ENCODE data around the gene SND1.

SND1 gene

DNA sequence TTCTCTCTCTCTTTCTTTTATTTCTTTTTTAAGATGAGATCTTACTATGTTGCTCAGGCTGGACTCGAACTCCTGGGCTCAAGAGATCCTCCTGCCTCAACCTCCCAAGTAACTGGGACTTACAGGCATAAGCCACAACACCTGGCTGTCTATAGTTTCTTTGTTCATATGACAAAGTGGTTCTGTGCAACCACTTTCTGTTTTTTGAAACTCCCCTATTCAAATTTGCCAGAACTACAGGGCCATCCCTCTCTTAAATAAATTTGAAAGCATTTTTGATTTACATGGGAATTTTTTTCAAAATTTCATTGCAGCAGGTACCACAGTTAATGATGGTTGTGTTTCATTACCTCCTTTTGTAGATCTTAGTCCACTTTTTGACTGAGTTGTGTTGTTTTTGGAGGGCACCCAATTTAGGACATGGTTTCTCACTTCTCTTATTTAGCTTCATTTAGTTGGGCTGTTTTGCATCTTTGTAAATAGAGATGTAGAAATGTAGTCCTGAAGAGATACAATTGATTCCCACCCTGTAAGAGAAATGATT lies 260.0 kb downstream of the SND1 start:
- Mint-ChIP-seq H3K4me1 (peaks cover 55% of the 10 kb centered on the region), H3K9me3 (no peaks in the 10 kb centered on the region), H3K4me3 (no peak overlapping the region), H3K27me3 (no peaks in the 10 kb centered on the region), H3K36me3 (peaks cover 46% of the 10 kb centered on the region), H3K27ac (peak overlapping the region; percentile 80)
- ATAC-seq: peak; percentile 85

DNA sequence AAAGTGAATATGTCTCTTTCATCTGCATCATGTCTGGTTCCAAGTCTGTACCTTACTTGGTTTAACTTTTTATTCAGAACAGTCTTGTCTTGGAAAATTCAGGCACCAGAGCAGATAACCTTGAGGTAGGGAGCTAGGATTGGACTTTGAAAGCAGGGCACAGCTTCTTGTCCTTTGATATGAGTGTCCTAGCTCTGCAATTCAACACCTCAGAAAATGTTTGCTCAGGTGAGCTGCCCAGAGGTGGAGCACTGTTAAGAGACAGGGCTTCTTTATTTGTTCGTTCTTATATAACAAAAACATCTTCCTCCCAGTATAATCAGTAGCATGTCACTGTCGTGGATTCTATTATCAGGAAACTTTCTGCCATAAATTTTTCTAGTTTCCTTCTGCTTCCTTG lies 260.9 kb downstream of the SND1 start:
- no peaks in the 10 kb centered on the region for H3K27me3 Mint-ChIP-seq
- peaks cover 47% of the 10 kb centered on the region for H3K4me1 Mint-ChIP-seq
- no peaks in the 10 kb centered on the region for H3K9me3 Mint-ChIP-seq
- H3K36me3 Mint-ChIP-seq: peaks cover 38% of the 10 kb centered on the region
- peak overlapping the region; percentile 80 for H3K27ac Mint-ChIP-seq
- H3K4me3 Mint-ChIP-seq: no peak overlapping the region
- ATAC-seq: no peak

DNA sequence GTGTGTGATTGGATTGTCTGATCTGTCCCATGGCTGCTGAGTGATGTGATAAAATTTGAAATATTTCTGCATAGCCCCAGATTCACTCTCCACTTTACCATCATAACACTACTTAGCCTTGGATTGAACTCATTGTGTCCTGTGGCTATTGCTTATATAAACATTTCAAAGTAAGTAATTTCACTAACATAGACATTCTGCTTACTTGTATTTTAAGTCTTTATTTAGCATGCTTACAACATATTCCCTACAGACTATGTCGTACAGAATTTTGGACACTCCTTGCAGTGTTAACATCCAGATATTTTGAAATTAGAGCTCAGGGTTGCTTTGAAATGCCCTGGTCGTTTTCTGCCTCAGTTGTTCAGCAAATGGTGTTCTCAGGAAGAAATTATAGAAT lies 261.7 kb downstream of the SND1 start:
- no peaks in the 10 kb centered on the region for H3K9me3 Mint-ChIP-seq
- H3K27me3 Mint-ChIP-seq: no peaks in the 10 kb centered on the region
- H3K27ac Mint-ChIP-seq: peak overlapping the region; percentile 80

DNA sequence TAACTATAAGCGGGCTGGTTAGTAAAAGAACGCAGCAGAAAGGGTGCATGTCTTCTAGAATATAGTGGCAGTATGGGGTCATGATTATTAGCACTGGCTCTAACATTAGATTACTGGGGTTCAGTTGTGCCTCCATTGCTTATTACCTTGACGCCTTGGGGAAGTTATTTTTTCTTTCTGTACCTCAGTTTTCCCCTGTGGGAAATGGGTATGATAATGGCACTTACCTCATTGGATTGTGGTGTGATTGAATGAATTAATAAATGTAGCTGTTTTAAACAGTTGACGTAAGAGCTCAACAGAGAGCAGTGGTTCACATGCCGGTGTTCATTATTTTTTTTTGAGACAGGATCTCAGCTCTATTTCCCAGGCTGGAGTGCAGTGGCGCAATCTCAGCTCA lies 262.7 kb downstream of the SND1 start:
- Mint-ChIP-seq H3K36me3 (peaks cover 25% of the 10 kb centered on the region), H3K9me3 (no peaks in the 10 kb centered on the region), H3K4me3 (no peak overlapping the region), H3K27ac (no peak overlapping the region), H3K27me3 (no peaks in the 10 kb centered on the region), H3K4me1 (peaks cover 33% of the 10 kb centered on the region)
- ATAC-seq: no peak

More for the DNA sequence above, 261.7 kb downstream of the SND1 start:
- Mint-ChIP-seq H3K4me1 (peaks cover 42% of the 10 kb centered on the region), H3K36me3 (peaks cover 31% of the 10 kb centered on the region), H3K4me3 (no peak overlapping the region)
- no peak for ATAC-seq

- Mint-ChIP-seq H3K27ac (no peak overlapping the region), H3K36me3 (peaks cover 13% of the 10 kb centered on the region), H3K4me3 (no peak overlapping the region), H3K4me1 (peaks cover 26% of the 10 kb centered on the region), H3K9me3 (no peaks in the 10 kb centered on the region), H3K27me3 (no peaks in the 10 kb centered on the region)
- ATAC-seq: no peak
These were observed 264.7 kb downstream of the SND1 start for GRCh38 chr7:127916735-127917134.

DNA sequence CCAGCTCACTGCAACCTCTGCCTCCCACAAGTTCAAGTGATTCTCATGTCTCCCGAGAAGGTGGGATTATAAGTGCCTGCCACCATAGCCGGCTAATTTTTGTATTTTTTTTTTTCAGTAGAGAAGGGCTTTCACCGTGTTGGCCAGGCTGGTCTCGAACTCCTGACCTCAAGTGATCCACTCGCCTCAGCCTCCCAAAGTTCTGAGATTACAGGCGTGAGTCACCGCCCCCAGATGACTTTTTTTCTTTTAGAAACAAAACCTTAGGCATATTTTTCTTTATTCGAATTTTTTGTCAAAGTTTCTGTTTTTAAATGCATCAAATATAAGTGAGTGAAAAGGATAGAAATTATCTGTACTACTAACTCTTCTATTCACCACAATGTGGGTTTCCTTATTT lies 266.1 kb downstream of the SND1 start:
- no peak for ATAC-seq
- H3K9me3 Mint-ChIP-seq: no peaks in the 10 kb centered on the region
- no peak overlapping the region for H3K27ac Mint-ChIP-seq
- peaks cover 11% of the 10 kb centered on the region for H3K36me3 Mint-ChIP-seq
- H3K4me3 Mint-ChIP-seq: no peak overlapping the region
- H3K4me1 Mint-ChIP-seq: peaks cover 27% of the 10 kb centered on the region
- H3K27me3 Mint-ChIP-seq: no peaks in the 10 kb centered on the region

DNA sequence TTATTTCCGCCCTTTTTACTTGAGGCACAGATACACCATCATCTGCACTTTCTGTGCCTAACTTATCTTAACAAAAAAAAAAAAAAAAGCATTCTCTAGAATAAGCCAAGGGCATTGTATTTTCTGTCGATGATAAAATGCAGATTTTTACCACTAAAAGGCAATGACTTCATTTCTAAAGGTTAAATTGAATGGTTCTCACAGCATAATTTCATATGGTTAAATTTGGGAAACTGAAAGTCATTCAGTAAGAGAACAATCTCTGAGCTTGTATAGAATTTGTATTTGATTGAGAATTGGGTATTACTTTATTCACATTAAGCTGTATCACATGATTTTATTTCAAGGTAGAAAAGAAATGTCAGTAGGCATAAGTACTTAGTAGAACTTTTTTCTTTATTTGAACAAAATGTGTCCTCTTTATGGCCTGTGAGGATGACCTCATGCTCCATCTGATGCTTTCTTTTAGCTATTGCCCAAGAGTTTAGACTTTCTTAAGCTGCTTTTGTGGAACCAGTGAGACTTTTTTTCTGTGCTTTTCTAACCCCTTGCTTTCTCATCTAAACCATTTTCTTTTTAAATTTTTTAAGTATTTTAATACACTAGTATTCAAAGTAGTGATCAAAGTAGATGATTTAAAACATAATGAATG lies 268.9 kb downstream of the SND1 start:
- Mint-ChIP-seq H3K27ac (no peak overlapping the region), H3K9me3 (no peaks in the 10 kb centered on the region), H3K36me3 (peaks cover 17% of the 10 kb centered on the region), H3K4me3 (no peak overlapping the region), H3K27me3 (no peaks in the 10 kb centered on the region), H3K4me1 (peaks cover 38% of the 10 kb centered on the region)
- no peak for ATAC-seq

DNA sequence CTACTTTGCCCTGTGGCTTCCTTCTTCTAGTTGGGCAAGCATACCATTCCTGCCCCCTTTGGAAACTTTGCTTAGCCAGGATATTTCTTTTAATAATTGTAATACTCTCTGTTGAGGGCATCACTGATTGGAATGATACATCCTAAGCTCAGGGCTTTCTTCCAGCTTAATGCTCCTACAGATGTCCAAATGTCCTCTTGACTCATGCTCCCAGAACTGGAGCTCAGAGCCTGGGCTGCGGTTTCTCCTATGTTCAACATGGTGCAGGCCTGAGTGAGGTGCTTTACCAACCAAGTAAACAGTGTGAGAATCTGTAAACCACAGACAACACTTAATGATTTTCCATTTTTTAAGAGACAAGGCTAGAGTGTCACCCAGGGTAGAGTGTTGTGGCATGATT lies 270.7 kb downstream of the SND1 start:
- no peaks in the 10 kb centered on the region for H3K27me3 Mint-ChIP-seq
- ATAC-seq: no peak
- H3K9me3 Mint-ChIP-seq: no peaks in the 10 kb centered on the region
- H3K4me3 Mint-ChIP-seq: no peak overlapping the region
- H3K4me1 Mint-ChIP-seq: peaks cover 51% of the 10 kb centered on the region
- H3K27ac Mint-ChIP-seq: no peak overlapping the region
- peaks cover 17% of the 10 kb centered on the region for H3K36me3 Mint-ChIP-seq

GRCh38 chr7:127924874-127925273 lies 272.9 kb downstream of the SND1 start:
- H3K9me3 Mint-ChIP-seq: no peaks in the 10 kb centered on the region
- ATAC-seq: no peak
- H3K4me3 Mint-ChIP-seq: no peak overlapping the region
- peaks cover 73% of the 10 kb centered on the region for H3K4me1 Mint-ChIP-seq
- peaks cover 23% of the 10 kb centered on the region for H3K36me3 Mint-ChIP-seq
- no peak overlapping the region for H3K27ac Mint-ChIP-seq
- no peaks in the 10 kb centered on the region for H3K27me3 Mint-ChIP-seq

GRCh38 chr7:127927348-127927696 lies 275.3 kb downstream of the SND1 start:
- Mint-ChIP-seq H3K27ac (peak overlapping the region; percentile 80), H3K27me3 (no peaks in the 10 kb centered on the region), H3K4me3 (no peak overlapping the region), H3K36me3 (peaks cover 41% of the 10 kb centered on the region), H3K4me1 (peaks cover 78% of the 10 kb centered on the region), H3K9me3 (no peaks in the 10 kb centered on the region)
- no peak for ATAC-seq

- no peak overlapping the region for H3K4me3 Mint-ChIP-seq
These were observed 276.2 kb downstream of the SND1 start for GRCh38 chr7:127928222-127928621.

GRCh38 chr7:127928852-127929251 lies 276.9 kb downstream of the SND1 start:
- no peaks in the 10 kb centered on the region for H3K27me3 Mint-ChIP-seq
- peak overlapping the region; percentile 73 for H3K4me3 Mint-ChIP-seq
- H3K4me1 Mint-ChIP-seq: peaks cover 66% of the 10 kb centered on the region
- ATAC-seq: no peak
- H3K27ac Mint-ChIP-seq: peak overlapping the region; percentile 80
- no peaks in the 10 kb centered on the region for H3K9me3 Mint-ChIP-seq
- peaks cover 38% of the 10 kb centered on the region for H3K36me3 Mint-ChIP-seq

More at GRCh38 chr7:127928222-127928621, 276.2 kb downstream of the SND1 start:
- Mint-ChIP-seq H3K27ac (peak overlapping the region; percentile 80), H3K36me3 (peaks cover 42% of the 10 kb centered on the region), H3K27me3 (no peaks in the 10 kb centered on the region), H3K9me3 (no peaks in the 10 kb centered on the region), H3K4me1 (peaks cover 70% of the 10 kb centered on the region)
- no peak for ATAC-seq

GRCh38 chr7:127930341-127931328 lies 278.6 kb downstream of the SND1 start:
- Mint-ChIP-seq H3K4me3 (peak overlapping the region; percentile 53), H3K4me1 (peaks cover 76% of the 10 kb centered on the region), H3K36me3 (peaks cover 51% of the 10 kb centered on the region), H3K27me3 (no peaks in the 10 kb centered on the region), H3K27ac (peak overlapping the region; percentile 80), H3K9me3 (no peaks in the 10 kb centered on the region)
- ATAC-seq: peak; percentile 90

- Mint-ChIP-seq H3K27ac (peak overlapping the region; percentile 31), H3K36me3 (peaks cover 59% of the 10 kb centered on the region), H3K4me3 (no peak overlapping the region), H3K9me3 (no peaks in the 10 kb centered on the region), H3K4me1 (peaks cover 80% of the 10 kb centered on the region), H3K27me3 (no peaks in the 10 kb centered on the region)
- ATAC-seq: no peak
These were observed 280.1 kb downstream of the SND1 start for GRCh38 chr7:127932076-127932475.

DNA sequence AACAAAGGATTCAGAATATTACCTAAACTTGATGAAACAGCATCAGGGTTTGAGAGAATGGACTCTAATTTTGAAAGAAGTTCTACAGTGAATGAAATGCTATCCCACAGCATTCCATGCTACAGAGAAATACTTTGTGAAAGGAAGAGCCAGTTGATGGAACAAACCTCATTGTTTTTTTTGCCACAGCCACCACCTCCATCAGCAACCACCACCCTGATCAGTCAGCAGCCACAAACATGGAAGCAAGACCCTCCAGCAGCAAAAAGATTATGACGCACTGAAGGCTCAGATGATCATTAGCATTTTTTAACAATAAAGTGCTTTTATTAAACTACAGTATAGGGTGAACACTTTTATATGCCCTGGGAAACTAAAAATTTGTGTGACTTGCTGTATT lies 280.5 kb downstream of the SND1 start:
- no peak overlapping the region for H3K27ac Mint-ChIP-seq
- ATAC-seq: no peak
- H3K36me3 Mint-ChIP-seq: peaks cover 62% of the 10 kb centered on the region
- H3K4me3 Mint-ChIP-seq: no peak overlapping the region
- no peaks in the 10 kb centered on the region for H3K27me3 Mint-ChIP-seq
- peaks cover 79% of the 10 kb centered on the region for H3K4me1 Mint-ChIP-seq
- no peaks in the 10 kb centered on the region for H3K9me3 Mint-ChIP-seq
